ENCODE data around the gene UBE2G1. TPM values are rescaled to one million over a fixed set of nuclear protein-coding genes. Genes with fewer than 3 reads are reported as not detected.

UBE2G1 gene
- total RNA-seq, 1 donor from 2014 or later = 88.5 TPM

DNA sequence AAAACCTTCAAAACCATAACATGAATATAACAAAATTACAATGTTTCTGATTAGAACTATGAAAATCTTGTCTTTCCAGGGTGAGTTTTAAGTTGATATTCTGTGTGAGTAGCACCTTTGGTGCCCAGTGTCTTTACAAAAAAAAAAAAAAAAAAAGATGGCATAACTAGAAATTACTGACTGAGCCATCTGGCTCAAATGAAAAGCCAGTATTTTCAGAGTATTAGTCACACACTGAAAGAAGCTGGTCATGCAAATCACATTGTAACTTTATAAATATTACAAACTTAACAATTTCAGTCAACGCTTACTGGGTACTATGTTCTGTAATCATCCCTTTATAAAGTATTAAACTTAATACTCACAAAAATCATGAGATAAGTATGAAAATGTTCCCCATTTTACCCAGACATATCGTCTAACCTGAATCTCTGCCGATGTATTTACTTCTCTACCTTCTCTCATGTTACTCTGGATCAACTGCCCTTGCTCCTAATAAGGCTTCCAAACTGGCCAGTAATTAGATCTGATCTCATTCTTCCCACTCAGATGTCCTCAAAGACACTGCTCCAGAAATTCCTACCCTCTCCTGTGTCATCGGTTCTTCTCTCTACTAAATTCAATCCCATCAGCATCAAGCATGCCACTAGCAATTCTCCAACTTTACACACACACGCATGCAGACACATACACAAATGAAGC lies 25.4 kb downstream of the UBE2G1 start:
- no peak overlapping the region for H3K9ac ChIP-seq
- no peak overlapping the region for H2AFZ ChIP-seq (replicated peaks)
- no peak overlapping the region for H3K4me3 ChIP-seq
- Mint-ChIP-seq H3K9me3 (no peaks in the 10 kb centered on the region), H3K27ac (no peak overlapping the region), H3K4me1 (peaks cover 2% of the 10 kb centered on the region), H3K36me3 (peaks cover 2% of the 10 kb centered on the region), H3K4me3 (no peak overlapping the region), H3K27me3 (ENCODE audit: insufficient read depth, low read depth) (no peaks in the 10 kb centered on the region)
- no peaks in the 10 kb centered on the region for H3K9me3 ChIP-seq (ENCODE audit: low read depth)
- peaks cover 100% of the 10 kb centered on the region for H3K79me2 ChIP-seq (ENCODE audit: low read depth)
- no peak overlapping the region for H3K27ac ChIP-seq
- H3K27me3 ChIP-seq = no peaks in the 10 kb centered on the region
- peaks cover 12% of the 10 kb centered on the region for H3K4me1 ChIP-seq
- peaks cover 2% of the 10 kb centered on the region for H3F3A ChIP-seq (ENCODE audit: low read depth)
- no peaks in the 10 kb centered on the region for H3K36me3 ChIP-seq
- TF ChIP-seq EZH2phosphoT487 (IDR thresholded peaks at IDR 0.05) = no peak
- TF ChIP-seq EZH2 (IDR thresholded peaks at IDR 0.05) = no peak
- TF ChIP-seq, protein P1, sequence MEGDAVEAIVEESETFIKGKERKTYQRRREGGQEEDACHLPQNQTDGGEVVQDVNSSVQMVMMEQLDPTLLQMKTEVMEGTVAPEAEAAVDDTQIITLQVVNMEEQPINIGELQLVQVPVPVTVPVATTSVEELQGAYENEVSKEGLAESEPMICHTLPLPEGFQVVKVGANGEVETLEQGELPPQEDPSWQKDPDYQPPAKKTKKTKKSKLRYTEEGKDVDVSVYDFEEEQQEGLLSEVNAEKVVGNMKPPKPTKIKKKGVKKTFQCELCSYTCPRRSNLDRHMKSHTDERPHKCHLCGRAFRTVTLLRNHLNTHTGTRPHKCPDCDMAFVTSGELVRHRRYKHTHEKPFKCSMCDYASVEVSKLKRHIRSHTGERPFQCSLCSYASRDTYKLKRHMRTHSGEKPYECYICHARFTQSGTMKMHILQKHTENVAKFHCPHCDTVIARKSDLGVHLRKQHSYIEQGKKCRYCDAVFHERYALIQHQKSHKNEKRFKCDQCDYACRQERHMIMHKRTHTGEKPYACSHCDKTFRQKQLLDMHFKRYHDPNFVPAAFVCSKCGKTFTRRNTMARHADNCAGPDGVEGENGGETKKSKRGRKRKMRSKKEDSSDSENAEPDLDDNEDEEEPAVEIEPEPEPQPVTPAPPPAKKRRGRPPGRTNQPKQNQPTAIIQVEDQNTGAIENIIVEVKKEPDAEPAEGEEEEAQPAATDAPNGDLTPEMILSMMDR (IDR thresholded peaks at IDR 0.05) = no peak
- no peak overlapping the region for H3K4me2 ChIP-seq
- no peak for DNase-seq (ENCODE audit: low spot score)
- peaks cover 93% of the 10 kb centered on the region for H4K20me1 ChIP-seq (ENCODE audit: low read depth)

DNA sequence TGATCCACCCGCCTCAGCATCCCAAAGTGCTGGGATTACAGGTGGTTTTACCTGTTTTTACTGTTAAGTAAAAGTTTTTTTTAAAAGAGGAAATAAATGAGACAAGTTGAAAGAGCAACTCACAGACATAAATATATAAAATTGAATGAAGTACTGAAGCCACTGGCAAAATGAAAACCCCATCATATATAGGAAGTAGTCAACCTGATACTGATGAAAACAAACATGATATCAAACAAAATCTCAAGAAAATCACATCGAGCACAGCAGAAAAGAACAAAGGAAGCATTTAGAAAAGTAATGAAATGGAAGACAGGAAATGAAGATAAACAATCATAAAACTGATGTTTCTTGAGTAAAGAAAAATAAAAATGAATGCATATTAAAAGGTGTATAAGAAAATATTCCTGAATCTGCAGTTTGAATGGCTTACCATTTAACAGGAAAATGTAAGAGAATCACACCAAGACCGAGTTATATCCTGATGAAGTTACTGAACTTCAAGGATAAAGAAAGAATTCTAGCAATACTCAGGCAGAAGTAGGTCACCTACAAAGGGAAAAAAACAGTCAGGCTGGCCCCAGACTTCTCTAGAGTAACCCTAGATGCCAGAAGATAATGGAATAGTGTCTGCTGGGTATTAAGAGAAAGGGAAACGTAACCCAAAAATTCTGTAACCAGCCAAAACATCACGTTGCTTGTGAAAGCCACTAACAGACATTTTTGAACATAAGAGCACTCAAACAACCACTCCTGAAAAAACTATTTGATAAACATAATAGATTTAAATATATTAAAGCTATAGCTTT lies 31.5 kb downstream of the UBE2G1 start:
- no peak for DNase-seq (ENCODE audit: low spot score)
- Mint-ChIP-seq H3K27ac (no peak overlapping the region), H3K9me3 (no peaks in the 10 kb centered on the region), H3K4me3 (no peak overlapping the region), H3K27me3 (ENCODE audit: insufficient read depth, low read depth) (no peaks in the 10 kb centered on the region), H3K36me3 (peaks cover under 1% of the 10 kb centered on the region), H3K4me1 (peaks cover 18% of the 10 kb centered on the region)
- Histone ChIP-seq H3K9ac (no peak overlapping the region), H3K27me3 (no peaks in the 10 kb centered on the region), H3K36me3 (no peaks in the 10 kb centered on the region), H3K27ac (no peak overlapping the region), H3K9me3 (ENCODE audit: low read depth) (no peaks in the 10 kb centered on the region), H3K4me3 (no peak overlapping the region), H4K20me1 (ENCODE audit: low read depth) (peaks cover 97% of the 10 kb centered on the region), H3F3A (ENCODE audit: low read depth) (peaks cover 16% of the 10 kb centered on the region), H2AFZ (replicated peaks) (no peak overlapping the region), H3K79me2 (ENCODE audit: low read depth) (peaks cover 100% of the 10 kb centered on the region), H3K4me2 (no peak overlapping the region), H3K4me1 (peaks cover 22% of the 10 kb centered on the region)
- TF ChIP-seq, protein P1 (IDR thresholded peaks at IDR 0.05) = no peak

GRCh38 chr17:4334332-4334731 lies 32.1 kb downstream of the UBE2G1 start:
- Histone ChIP-seq H3F3A (ENCODE audit: low read depth) (peaks cover 16% of the 10 kb centered on the region), H4K20me1 (ENCODE audit: low read depth) (peaks cover 92% of the 10 kb centered on the region), H3K79me2 (ENCODE audit: low read depth) (peaks cover 100% of the 10 kb centered on the region), H3K36me3 (no peaks in the 10 kb centered on the region), H3K4me3 (no peak overlapping the region), H3K9me3 (ENCODE audit: low read depth) (no peaks in the 10 kb centered on the region), H3K9ac (no peak overlapping the region), H3K27ac (no peak overlapping the region), H3K27me3 (no peaks in the 10 kb centered on the region), H2AFZ (replicated peaks) (no peak overlapping the region), H3K4me2 (no peak overlapping the region), H3K4me1 (peaks cover 22% of the 10 kb centered on the region)
- H3K4me3 Mint-ChIP-seq = no peak overlapping the region
- TF ChIP-seq EZH2phosphoT487 (IDR thresholded peaks at IDR 0.05) (no peak), EZH2 (IDR thresholded peaks at IDR 0.05) (no peak)
- TF ChIP-seq, protein P1 (IDR thresholded peaks at IDR 0.05) = no peak
- H3K27me3 Mint-ChIP-seq (ENCODE audit: insufficient read depth, low read depth) = no peaks in the 10 kb centered on the region
- DNase-seq (ENCODE audit: low spot score) = no peak
- H3K4me1 Mint-ChIP-seq = peaks cover 18% of the 10 kb centered on the region
- H3K36me3 Mint-ChIP-seq = peaks cover 5% of the 10 kb centered on the region
- H3K27ac Mint-ChIP-seq = no peak overlapping the region
- H3K9me3 Mint-ChIP-seq = peaks cover 2% of the 10 kb centered on the region

Data from neural progenitor cell (in vitro differentiated cells).